SK-N-SH treated with all-trans-retinoic acid at 6 μM for 48 hours (cell line): Measurements from ENCODE around the gene DYNLRB1.

Source experiments
- ARNTL ChIP-seq: fragments of 450-650 bp; formaldehyde crosslinking; IDR thresholded peaks from 2 replicates; pipeline ENCODE4 v1.5.0; 2020; ENCODE audit warnings: low read depth, mild to moderate bottlenecking, moderate library complexity, borderline replicate concordance
- CREB5 ChIP-seq: fragments of 250-450 bp; sonication (Bioruptor Pico); IDR thresholded peaks from 2 replicates; pipeline ENCODE4 v1.5.1; 2020; ENCODE audit warnings: low read depth, mild to moderate bottlenecking, moderate library complexity
- CSRNP3 ChIP-seq: fragments of 250-450 bp; sonication (Bioruptor Pico); IDR thresholded peaks from 2 replicates; pipeline ENCODE4 v1.5.1; 2021; ENCODE audit warnings: mild to moderate bottlenecking, moderate library complexity
- PPARA ChIP-seq: fragments of 250-450 bp; sonication (Bioruptor Pico); IDR thresholded peaks from 2 replicates; pipeline ENCODE4 v1.5.0; 2020; ENCODE audit warnings: mild to moderate bottlenecking, borderline replicate concordance
- ZNF70 ChIP-seq: fragments of 450-650 bp; formaldehyde crosslinking; IDR thresholded peaks from 2 replicates; pipeline ENCODE4 v1.5.0; 2020; ENCODE audit warnings: mild to moderate bottlenecking, moderate library complexity

DNA sequence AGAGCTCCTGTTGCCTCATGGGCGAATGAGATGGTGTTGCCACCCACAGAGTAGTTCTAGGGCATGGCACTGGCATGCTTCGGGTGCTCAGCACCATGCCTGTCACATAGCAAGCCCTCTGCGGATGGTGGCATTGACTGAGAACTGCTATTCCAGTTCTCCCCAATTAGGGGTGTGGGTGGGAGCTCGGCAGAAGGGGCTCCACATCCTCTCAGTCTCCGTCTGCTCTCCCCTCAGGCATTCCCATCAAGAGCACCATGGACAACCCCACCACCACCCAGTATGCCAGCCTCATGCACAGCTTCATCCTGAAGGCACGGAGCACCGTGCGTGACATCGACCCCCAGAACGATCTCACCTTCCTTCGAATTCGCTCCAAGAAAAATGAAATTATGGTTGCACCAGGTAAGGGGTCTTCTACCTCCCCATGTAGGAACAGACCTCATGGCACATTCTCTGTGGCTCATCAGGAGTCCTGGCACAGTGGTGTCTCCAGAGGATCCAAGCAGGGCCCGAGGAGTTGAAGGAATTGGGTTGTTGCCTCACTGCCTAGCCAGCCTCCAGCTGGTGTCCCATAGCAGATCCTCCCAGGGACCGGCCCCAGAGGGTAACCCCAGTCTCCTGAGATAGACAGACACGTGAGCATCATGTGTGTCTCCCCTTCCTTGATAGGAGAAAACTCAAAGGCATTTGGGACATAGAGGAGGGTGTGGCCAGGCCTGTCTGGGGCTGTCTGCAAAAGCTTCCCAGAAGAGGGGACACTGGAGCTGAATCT lies 18.4 kb downstream of the DYNLRB1 start:
- no peak for TF ChIP-seq CSRNP3 (CRISPR knock-in tag)
- TF ChIP-seq ZNF70, result no peak
- no peak for TF ChIP-seq CREB5
- no peak for TF ChIP-seq ARNTL (CRISPR knock-in tag)
- no peak for TF ChIP-seq PPARA (CRISPR knock-in tag)
